Epidermal melanocyte (primary cell): Measurements from ENCODE around the gene TBATA.
"Not testable (repeated sequence)": the region's sequence is repeated elsewhere in the genome, so short reads cannot be mapped to it uniquely, and the experiment has no call there.

Experiments used
- DNase-seq: peaks from one replicate; pipeline ENCODE4 v3.0.0; 2011; ENCODE audit warnings: low spot score; ENCODE audit not compliant: insufficient read length

Gene TBATA

GRCh38 chr10:70779511-70780369 lies 5.4 kb downstream of the TBATA start:
- no peak for DNase-seq

DNA sequence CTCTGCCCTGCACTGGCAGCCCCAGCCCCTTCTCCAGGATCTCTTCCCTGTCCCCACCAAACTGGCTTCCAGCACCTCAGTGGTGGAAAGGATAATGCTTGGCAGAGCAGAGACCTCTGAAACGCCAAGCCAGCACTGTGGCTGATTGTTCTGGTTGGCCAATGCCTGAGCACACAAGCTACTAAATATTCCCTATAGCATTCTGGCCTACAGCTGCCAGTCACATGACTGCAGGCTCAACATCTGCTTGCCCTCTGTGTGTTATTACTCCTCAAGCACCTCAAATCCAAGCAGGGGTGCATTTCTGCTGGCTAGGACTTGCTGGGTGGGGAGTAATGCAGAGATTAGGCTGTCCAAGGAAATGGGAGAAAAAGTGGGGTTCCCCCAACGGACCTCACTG lies 6.1 kb downstream of the TBATA start:
- DNase-seq, result peak; percentile 41

GRCh38 chr10:70778267-70778924 lies 6.8 kb downstream of the TBATA start:
- no peak for DNase-seq

GRCh38 chr10:70777063-70777875 lies 7.9 kb downstream of the TBATA start:
- no peak for DNase-seq

DNA sequence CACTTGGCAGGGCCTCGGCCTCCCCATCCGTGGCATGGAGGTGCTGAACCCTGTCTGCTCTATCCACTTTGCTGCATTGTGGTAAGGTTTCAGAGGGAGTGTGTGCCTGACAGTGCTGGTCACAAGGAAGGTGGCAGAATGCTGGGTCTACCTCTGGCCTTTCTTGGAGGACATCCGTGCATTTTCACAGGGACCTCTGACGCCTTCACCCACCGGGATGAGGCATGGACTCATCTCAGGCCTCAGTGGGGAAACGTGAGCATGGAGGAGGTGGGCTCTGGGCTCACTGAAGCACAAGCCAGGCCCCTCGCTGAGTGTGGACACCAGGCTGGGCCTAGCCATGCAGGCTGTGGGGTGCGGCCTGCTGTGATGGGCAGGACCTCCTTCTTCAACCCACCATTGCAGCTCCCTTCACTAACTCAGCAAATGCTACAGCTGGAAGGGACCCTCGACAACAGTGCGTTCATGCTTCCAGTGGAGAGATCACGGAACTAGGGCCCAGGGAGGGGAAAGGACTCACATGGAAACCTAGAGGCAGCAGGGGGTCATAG lies 8.6 kb downstream of the TBATA start:
- no peak for DNase-seq

GRCh38 chr10:70775679-70776454 lies 9.3 kb downstream of the TBATA start:
- DNase-seq, result no peak

DNA sequence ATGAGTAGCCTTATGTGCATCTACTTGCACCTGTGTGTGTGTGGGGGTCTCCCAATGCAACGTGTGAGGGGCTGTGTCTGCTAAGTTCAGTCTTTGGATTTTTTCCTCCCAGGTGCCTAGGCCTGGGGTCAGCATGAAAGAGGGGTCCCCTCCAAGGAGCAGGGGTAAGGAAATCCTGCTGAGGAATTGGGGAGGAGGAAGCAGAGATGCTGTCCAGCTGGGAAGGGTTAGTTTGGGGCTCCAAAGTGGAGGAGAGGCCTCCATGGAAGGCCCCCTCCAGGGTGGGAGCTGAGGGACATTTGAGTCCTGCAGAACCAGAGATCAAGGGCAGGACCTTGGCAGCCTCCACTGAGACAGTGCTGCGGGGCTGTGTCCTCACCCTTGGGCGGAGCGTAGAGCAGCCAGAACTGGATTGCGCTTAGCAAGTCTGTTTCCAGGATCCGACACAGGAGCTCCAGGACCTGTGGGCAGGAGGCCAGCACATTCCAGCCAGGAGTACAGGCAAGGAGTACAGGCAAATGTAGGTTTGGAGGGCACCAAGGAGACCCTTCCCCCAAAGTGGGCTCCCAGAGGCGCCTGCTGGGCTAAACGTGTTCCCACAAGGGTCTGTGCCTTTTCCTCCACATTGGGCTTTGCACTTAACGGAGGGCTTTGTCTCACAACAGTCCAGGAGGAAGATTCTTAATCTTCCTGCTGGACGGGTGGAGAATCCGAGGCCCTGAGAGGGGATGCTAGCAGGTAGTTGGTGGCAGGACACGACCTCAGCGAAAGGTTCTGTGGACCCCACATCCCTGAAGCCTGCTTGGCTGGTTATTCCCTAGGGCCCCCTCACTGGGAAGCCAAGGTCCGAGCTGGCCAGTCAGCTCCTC lies 10.1 kb downstream of the TBATA start:
- no peak for DNase-seq

DNA sequence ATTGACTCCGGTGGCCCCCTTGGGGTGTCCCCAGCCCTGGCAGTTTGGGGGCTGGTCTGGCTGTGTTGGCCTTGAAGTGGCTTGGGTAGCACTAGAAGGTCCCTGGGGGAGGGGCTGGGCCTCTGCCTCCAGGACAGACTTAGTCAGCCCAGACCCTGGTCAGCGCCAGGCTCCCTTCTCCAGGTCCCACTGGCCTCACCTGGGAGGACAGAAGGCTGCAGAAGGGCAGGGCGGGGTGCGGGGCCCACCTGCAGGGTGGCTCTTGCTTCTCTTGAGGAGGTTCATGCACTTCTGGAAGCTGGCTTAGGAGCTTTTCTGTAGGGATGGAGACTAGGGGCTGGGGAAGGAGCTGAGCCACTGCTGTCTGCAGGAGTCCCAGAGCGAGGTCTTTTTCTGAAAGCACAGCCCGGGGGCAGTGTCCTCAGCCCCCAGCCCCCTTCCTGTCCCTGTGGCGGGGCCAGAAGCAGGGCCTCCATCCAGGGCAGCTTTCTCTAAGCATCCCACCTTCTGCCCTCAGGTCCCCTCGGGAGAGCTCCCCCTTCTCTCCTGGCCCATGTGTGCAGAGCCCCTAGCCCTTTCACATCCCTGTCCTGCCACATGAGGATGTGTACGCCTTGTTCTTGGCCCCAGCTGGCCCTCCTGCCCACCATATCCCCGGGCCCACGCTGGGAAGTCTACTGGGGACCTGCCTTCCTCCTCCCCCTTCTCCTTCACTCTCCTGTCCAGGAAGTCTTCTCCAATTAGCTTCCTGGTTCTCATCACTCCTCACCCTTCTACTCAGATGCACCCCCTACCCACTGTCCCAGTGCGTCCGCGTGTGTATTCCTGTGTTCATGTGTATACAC lies 11.0 kb downstream of the TBATA start:
- no peak for DNase-seq

- no peak for DNase-seq
Observed at GRCh38 chr10:70773461-70773860, 11.7 kb downstream of the TBATA start.

GRCh38 chr10:70772627-70773026 lies 12.6 kb downstream of the TBATA start:
- DNase-seq, result no peak

DNA sequence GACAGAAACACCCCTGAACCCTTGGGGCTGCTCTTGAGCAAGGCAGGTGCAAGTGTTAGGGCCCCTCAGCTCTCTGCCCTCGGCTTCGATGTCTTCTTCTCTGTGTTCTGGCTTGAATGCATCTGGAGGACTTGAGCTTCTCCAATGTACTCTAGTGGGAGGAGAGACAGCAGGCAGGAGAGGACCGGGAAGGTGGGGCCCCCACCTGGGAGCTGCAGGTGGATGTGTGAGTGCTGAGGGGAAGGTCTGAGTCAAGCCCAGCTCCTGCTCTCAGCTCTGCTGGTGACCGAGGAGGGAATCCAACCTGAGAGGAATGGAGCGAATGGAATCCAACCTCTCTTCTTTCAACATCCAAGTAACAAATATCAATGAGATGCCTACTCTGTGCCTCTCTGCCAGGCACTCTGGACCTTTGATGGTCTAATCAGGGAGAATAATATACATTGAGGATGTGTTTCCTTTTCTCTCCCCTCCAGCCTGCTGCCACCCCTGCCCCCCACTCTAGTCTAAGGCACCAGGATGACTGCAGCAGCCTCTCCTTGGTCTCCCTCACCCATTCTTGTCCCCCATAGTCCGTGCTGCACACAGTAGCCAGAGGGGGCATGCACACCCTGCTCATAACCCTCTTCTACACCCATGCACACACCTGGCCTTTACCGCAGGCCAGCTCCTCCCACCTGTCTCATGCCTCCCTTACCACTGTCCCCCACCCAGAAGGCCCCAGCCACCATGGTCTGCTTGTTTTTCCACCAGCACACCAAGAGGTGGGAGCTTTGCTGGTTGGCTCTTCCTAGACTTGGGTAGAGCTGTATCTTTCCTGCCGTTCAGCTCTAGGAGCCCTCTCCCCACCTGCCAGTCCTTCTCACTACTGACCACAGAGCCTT lies 13.6 kb downstream of the TBATA start:
- no peak for DNase-seq

DNA sequence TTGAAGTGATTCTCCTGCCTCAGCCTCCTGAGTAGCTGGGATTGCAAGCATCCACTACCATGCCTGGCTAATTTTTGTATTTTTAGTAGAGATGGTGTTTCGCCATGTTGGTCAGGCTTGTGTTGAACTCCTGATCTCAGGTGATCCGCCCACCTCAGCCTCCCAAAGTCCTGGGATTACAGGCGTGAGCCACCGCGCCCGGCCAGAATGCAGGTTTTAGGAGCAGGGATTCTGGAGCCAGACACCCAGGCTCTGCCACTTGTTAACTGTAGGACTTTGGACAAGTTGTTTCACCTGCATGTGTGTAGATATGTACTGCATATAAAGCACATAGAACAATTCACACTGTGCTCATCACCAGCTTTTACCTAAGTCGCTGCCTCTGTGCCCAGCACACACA lies 14.7 kb downstream of the TBATA start:
- DNase-seq, result not testable (repeated sequence)

GRCh38 chr10:70770001-70770400 lies 15.2 kb downstream of the TBATA start:
- DNase-seq, result no peak

DNA sequence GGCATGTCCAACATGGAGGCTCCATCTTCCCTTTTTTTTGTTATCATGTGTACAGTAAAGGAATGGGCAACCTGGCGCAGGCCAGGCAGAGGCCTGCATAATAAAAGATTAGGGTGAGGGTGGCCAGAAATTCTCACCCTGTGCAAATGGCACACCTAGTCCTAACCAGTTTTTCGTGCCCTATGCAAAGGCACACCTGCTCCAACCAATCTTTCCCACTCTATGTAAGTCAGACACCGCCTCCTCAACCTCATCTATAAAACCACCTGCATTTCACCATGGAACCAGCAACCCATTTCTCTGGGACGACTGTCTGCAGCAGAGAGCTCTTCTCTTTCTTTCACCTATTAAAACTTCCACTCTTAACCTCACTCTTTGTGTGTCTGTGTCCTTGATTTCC lies 16.1 kb downstream of the TBATA start:
- no peak for DNase-seq

- not testable (repeated sequence) for DNase-seq
Observed at GRCh38 chr10:70768026-70768685, 17.0 kb downstream of the TBATA start.

DNA sequence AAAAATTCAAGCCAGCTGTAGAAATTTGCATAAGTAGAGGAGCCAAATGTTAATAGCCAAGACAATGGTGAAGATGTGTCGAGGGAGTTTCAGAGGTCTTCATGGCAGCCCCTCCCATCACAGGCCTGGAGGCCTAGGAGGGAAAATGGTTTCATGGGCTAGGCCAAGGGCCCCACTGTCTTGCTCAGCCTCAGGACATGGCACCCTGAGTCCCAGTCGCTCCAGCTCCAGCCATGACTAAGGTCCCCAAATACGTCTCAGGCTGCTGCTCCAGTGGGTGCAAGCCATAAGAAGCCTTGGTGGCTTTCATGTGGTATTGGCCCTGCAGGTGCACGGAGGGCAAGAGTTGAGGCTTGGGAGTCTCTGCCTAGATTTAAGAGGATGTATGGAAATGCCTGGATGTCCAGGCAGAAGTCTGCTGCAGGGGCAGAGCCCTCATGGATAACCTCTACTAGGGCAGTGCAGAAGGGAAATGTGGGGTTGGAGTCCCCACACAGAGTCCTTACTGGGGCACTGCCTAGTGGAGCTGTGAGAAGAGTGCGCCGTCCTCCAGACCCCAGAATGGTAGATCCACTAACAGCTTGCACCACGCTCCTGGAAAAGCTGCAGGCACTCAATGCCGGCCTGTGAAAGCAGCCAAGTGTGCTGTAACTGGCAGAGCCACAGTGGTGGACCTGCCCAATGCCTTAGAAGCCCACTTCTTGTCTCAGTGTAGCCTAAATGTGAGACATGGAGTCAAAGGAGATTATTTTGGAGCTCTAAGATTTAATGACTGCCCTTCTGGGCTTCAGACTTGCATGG lies 19.2 kb downstream of the TBATA start:
- DNase-seq, result no peak

DNA sequence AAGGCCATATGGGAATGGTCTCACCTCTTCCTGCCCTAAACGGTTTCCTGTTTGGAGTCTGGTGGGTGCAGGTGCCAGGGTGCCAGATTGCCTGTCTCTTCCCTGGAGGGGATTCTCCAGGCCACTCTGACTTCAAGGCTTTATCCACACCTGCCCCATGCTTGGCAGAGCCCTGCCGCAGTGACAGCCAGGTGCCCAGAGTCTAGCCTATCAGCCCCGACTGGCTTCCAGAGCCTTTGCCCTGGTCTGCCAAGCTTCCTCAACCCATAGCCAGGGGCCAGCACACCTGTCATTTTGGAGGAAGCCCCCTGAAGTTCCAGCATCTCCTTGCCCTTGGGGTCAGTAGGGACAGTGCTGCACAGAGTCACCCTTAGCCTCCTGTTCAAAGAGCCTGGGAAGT lies 21.6 kb downstream of the TBATA start:
- no peak for DNase-seq
